Neutrophil (primary cell): ENCODE results near the gene LMCD1.

ENCODE experiments used
- H3K27ac ChIP-seq: fragments of 200-600 bp; sonication (generic); 2 replicates; pipeline ENCODE4 v1.5.1; 2016; ENCODE audit warnings: mild to moderate bottlenecking, moderate library complexity
- H3K27me3 ChIP-seq: fragments of 200-600 bp; sonication (generic); 2 replicates; pipeline ENCODE4 v1.6.0; 2016; ENCODE audit warnings: mild to moderate bottlenecking
- H3K36me3 ChIP-seq: fragments of 200-600 bp; sonication (generic); 2 replicates; pipeline ENCODE4 v1.5.1; 2017
- H3K4me1 ChIP-seq, 2 experiments: fragments of 200-600 bp in 1 of 2; sonication (generic) in 1 of 2; 1 replicate in 1 of 2; 2 replicates in 1 of 2; pipeline versions ENCODE4 v1.5.1 to v1.6.1; 2013 to 2016; ENCODE audit warnings: low read depth in 1 of 2, low read length in 1 of 2, mild to moderate bottlenecking in 1 of 2, moderate library complexity in 1 of 2; ENCODE audit not compliant: control insufficient read depth in 1 of 2, insufficient read depth in 1 of 2
- H3K4me3 ChIP-seq, 2 experiments: fragments of 200-600 bp in 1 of 2; sonication (generic) in 1 of 2; 1 replicate in 1 of 2; 2 replicates in 1 of 2; pipeline ENCODE4 v1.5.1; 2013 to 2016; ENCODE audit warnings: low read depth in 1 of 2, low read length in 1 of 2, mild to moderate bottlenecking in 1 of 2, moderate library complexity in 1 of 2
- H3K9me3 ChIP-seq: fragments of 200-600 bp; sonication (generic); 2 replicates; pipeline ENCODE4 v1.5.1; 2016
- TF ChIP-seq, protein P1 (sequence below): fragments of 200-600 bp; sonication (generic); IDR thresholded peaks from 2 replicates; pipeline ENCODE4 v1.5.1; 2016; ENCODE audit warnings: antibody characterized with exemption

Gene LMCD1

DNA sequence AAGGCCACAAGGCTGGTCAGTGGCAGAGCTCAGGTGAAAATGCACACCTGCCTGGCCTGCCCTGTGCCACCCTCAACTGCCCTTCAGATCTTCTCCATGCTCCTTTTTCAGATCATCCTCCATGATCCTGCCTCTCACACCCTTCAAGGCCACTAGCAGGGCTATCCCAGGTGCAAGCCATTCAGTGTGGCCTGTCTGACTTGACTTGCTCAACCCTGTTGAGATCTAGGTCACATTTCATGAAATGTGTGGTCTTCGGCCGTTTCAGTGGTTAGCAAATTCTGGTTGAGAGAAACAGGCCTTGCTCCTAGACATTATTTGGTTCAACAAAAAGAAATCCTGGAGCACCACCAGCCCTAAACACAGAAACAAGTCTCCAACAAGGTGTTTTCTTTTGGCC is 26.6 kb upstream of the LMCD1 start:
- TF ChIP-seq, protein P1, sequence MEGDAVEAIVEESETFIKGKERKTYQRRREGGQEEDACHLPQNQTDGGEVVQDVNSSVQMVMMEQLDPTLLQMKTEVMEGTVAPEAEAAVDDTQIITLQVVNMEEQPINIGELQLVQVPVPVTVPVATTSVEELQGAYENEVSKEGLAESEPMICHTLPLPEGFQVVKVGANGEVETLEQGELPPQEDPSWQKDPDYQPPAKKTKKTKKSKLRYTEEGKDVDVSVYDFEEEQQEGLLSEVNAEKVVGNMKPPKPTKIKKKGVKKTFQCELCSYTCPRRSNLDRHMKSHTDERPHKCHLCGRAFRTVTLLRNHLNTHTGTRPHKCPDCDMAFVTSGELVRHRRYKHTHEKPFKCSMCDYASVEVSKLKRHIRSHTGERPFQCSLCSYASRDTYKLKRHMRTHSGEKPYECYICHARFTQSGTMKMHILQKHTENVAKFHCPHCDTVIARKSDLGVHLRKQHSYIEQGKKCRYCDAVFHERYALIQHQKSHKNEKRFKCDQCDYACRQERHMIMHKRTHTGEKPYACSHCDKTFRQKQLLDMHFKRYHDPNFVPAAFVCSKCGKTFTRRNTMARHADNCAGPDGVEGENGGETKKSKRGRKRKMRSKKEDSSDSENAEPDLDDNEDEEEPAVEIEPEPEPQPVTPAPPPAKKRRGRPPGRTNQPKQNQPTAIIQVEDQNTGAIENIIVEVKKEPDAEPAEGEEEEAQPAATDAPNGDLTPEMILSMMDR: no peak
- Histone ChIP-seq H3K4me1 (no peaks in the 10 kb centered on the region), H3K4me3 (no peak overlapping the region), H3K27me3 (no peaks in the 10 kb centered on the region), H3K27ac (no peak overlapping the region), H3K36me3 (no peaks in the 10 kb centered on the region), H3K9me3 (no peaks in the 10 kb centered on the region)

DNA sequence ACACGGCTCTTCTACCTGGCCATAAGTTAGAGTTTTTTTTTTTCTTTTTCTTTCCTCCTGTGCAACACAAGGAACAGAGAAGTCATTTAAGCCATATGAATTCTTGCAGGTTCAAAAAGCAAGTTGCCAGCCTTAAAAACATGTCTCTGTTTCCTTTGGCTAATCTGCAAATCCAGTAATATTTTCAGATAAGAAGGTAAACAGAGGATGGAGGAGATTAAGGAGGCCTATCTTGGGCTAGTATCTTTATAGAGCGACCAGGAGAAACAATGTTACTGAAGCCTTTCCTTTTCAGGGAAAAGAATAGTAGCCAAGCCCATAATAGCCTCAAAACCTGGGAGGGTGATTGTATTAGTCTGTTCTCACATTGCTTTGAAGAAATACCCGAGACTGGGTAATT is 20.9 kb upstream of the LMCD1 start:
- no peak overlapping the region for H3K4me3 ChIP-seq
- no peaks in the 10 kb centered on the region for H3K27me3 ChIP-seq
- TF ChIP-seq, protein P1: no peak
- H3K9me3 ChIP-seq: no peaks in the 10 kb centered on the region
- H3K4me1 ChIP-seq: no peaks in the 10 kb centered on the region
- H3K27ac ChIP-seq: no peak overlapping the region
- H3K36me3 ChIP-seq: no peaks in the 10 kb centered on the region

DNA sequence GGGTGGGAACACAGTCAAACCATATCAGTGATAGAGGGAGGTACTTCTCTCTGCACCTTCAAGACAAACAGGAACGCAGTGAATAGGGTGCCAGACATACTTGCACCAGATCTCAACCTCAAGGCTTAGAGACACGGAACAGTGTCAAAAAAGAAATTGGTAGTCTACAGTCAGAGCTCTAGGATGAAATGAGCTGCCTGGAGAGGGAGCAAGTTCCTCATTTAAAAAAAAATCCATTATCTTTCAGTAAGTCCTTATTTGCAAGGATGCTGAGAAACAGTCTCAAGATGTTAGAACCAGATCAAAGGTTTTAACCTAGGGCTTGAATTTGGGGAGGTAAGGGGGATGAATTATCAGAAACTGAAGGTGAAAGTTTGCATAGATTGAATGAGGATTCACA is 20.2 kb upstream of the LMCD1 start:
- Histone ChIP-seq H3K9me3 (no peaks in the 10 kb centered on the region), H3K27me3 (no peaks in the 10 kb centered on the region)
- TF ChIP-seq, protein P1: no peak

DNA sequence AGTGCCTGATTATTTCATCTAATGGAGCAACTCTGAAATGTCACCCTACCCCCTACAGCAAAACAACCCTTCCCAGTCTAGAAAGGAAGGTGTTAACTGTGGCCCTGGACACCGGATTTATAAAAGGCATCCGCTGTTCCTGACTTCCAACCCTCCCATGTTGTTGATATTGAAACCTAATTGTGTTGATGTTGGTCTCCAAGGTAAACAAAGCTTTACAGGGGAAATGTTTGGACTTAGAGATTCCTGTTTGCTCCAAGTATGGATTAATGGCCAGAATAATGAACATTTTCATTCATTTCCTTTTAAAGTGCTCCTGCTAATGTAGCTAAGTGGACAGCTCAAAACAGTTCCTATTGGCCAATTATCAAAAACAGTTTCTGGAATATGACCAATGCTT is 19.4 kb upstream of the LMCD1 start:
- Histone ChIP-seq H3K36me3 (no peaks in the 10 kb centered on the region), H3K9me3 (no peaks in the 10 kb centered on the region), H3K4me1 (no peaks in the 10 kb centered on the region), H3K27me3 (no peaks in the 10 kb centered on the region), H3K4me3 (no peak overlapping the region), H3K27ac (no peak overlapping the region)
- TF ChIP-seq, protein P1: no peak

More for the DNA sequence above, 20.2 kb upstream of the LMCD1 start:
- Histone ChIP-seq H3K4me1 (no peaks in the 10 kb centered on the region), H3K27ac (no peak overlapping the region), H3K36me3 (no peaks in the 10 kb centered on the region), H3K4me3 (no peak overlapping the region)

DNA sequence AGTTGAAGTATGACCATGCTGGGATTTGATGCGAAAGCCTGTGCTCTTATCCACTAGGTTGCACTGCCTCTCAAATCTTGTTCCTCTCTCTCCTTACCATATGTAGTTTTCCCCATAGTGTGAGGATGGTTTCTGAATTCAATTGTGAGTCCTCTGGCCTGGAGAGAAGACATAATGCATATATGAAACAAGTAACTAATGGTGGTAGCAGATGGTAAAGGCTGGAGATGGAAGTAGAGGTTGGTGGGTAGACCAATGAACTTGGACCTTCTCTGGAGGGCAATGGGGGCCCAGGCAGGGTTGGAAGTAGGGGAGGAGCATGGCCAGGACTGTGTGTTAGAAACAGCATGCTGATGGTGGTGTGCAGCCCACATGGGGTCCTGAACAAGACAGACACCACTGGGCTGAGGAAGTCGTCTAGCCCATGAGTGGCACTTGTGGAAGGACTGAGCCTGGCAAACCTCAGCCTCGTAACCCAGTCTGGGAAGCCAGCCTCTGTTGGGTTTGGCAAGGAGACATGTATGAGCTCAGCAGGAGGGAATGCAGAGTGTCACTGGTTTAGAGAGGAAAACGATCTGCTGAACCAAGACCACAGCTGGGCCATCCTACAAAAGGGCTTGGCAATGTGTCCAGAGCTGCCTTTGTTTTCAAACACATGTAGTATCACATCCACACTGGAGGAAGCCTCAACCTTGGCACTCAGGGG is 18.5 kb upstream of the LMCD1 start:
- Histone ChIP-seq H3K27ac (no peak overlapping the region), H3K9me3 (no peaks in the 10 kb centered on the region), H3K36me3 (no peaks in the 10 kb centered on the region), H3K4me3 (no peak overlapping the region), H3K4me1 (no peaks in the 10 kb centered on the region), H3K27me3 (no peaks in the 10 kb centered on the region)
- TF ChIP-seq, protein P1: no peak
